Gastroesophageal sphincter (tissue), 4 donors: ENCODE measurements around the gene HDLBP. TPM values are rescaled to one million over a fixed set of nuclear protein-coding genes. Genes with fewer than 3 reads are reported as not detected.

ENCODE experiments used
- ATAC-seq: fragments of 150-250 bp; one replicate; pipeline ENCODE4 v1.9.1; 2016; ENCODE audit warnings: mild to moderate bottlenecking, moderate library complexity
- H3K27ac ChIP-seq, 4 donors: fragments of 200-600 bp; sonication (generic) in 3 of 4; 1 replicate in 3 of 4; 2 replicates in 1 of 4; pipeline ENCODE4 v1.5.1; 2016 to 2019
- H3K27me3 ChIP-seq: fragments of 200-600 bp; sonication (generic); one replicate; pipeline ENCODE4 v1.5.1; 2019
- H3K36me3 ChIP-seq, 2 donors: fragments of 200-600 bp; sonication (generic); one replicate each; pipeline ENCODE4 v1.5.1; 2019; ENCODE audit warnings: control low read depth in 1 of 2
- H3K4me1 ChIP-seq, 3 donors: fragments of 200-600 bp; sonication (generic); 1 replicate in 2 of 3; 2 replicates in 1 of 3; pipeline ENCODE4 v1.5.1; 2016 to 2019; ENCODE audit warnings: control low read depth in 2 of 3
- H3K4me3 ChIP-seq, 2 donors: fragments of 200-600 bp; sonication (generic); one replicate each; pipeline ENCODE4 v1.5.1; 2019; ENCODE audit warnings: mild to moderate bottlenecking in 1 of 2, moderate library complexity in 1 of 2
- H3K9me3 ChIP-seq, 3 donors: fragments of 200-600 bp; sonication (generic); one replicate each; pipeline ENCODE4 v1.5.1; 2017 to 2019; ENCODE audit warnings: control low read depth in 2 of 3
- EP300 ChIP-seq: sonication (generic); formaldehyde crosslinking; IDR thresholded peaks from one replicate; pipeline ENCODE4 v1.6.1; 2017; ENCODE audit warnings: antibody characterized with exemption, mild to moderate bottlenecking
- POLR2A ChIP-seq, 2 donors: fragments of 450-650 bp; IDR thresholded peaks; one replicate each; pipeline ENCODE4 v1.6.1; 2017; ENCODE audit warnings: antibody characterized with exemption in 2 of 2, mild to moderate bottlenecking in 2 of 2, moderate library complexity in 1 of 2
- POLR2AphosphoS5 ChIP-seq: sonication (generic); formaldehyde crosslinking; IDR thresholded peaks from one replicate; pipeline ENCODE4 v1.6.1; 2017; ENCODE audit warnings: antibody characterized with exemption
- WGBS, 2 donors: methylation state at CpG; one replicate each; pipeline ENCODE4 v1.1.5; 2018; ENCODE audit warnings: low coverage in 1 of 2; 5-methylcytosine and 5-hydroxymethylcytosine counted together
- total RNA-seq, 4 donors: library from RNA; depleted of rRNA; stranded (reverse); fragments of >200 nt; gene quantifications; one replicate each; pipeline ENCODE4 v1.1.0, GENCODE V29; 2016
- TF ChIP-seq, protein P1 (sequence below), 4 experiments: fragments of 200-600 bp in 2 of 4; fragments of 450-650 bp in 2 of 4; sonication (generic) in 1 of 4; IDR thresholded peaks; one replicate each; pipeline ENCODE4 v1.5.1; 2017 to 2019; ENCODE audit warnings: antibody characterized with exemption in 4 of 4, mild to moderate bottlenecking in 2 of 4, moderate library complexity in 2 of 4

HDLBP gene
- total RNA-seq, 4 donors from 2014 or later, result 279 to 367 (median 295) TPM

- Histone ChIP-seq H3K36me3 (no peaks in the 10 kb centered on the region), H3K4me3 (no peak overlapping the region), H3K27ac (no peak overlapping the region), H3K27me3 (no peaks in the 10 kb centered on the region), H3K4me1 (no peaks in the 10 kb centered on the region), H3K9me3 (no peaks in the 10 kb centered on the region)
- ATAC-seq, result no peak
- WGBS, 2 donors, result 83 to 86% methylated on average over 4 to 6 of the region's 9 CpGs
- TF ChIP-seq, protein P1, sequence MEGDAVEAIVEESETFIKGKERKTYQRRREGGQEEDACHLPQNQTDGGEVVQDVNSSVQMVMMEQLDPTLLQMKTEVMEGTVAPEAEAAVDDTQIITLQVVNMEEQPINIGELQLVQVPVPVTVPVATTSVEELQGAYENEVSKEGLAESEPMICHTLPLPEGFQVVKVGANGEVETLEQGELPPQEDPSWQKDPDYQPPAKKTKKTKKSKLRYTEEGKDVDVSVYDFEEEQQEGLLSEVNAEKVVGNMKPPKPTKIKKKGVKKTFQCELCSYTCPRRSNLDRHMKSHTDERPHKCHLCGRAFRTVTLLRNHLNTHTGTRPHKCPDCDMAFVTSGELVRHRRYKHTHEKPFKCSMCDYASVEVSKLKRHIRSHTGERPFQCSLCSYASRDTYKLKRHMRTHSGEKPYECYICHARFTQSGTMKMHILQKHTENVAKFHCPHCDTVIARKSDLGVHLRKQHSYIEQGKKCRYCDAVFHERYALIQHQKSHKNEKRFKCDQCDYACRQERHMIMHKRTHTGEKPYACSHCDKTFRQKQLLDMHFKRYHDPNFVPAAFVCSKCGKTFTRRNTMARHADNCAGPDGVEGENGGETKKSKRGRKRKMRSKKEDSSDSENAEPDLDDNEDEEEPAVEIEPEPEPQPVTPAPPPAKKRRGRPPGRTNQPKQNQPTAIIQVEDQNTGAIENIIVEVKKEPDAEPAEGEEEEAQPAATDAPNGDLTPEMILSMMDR (IDR thresholded peaks at IDR 0.05), result no peak
- TF ChIP-seq EP300 (no peak), POLR2AphosphoS5 (no peak), POLR2A (IDR thresholded peaks at IDR 0.05) (no peak)
These were observed 120.7 kb downstream of the HDLBP start for GRCh38 chr2:241194811-241195210.

GRCh38 chr2:241193271-241193670 lies 122.2 kb downstream of the HDLBP start:
- Histone ChIP-seq H3K4me1 (no peaks in the 10 kb centered on the region), H3K27me3 (peaks cover 6% of the 10 kb centered on the region), H3K4me3 (no peak overlapping the region), H3K36me3 (no peaks in the 10 kb centered on the region), H3K9me3 (no peaks in the 10 kb centered on the region), H3K27ac (no peak overlapping the region)
- TF ChIP-seq POLR2AphosphoS5 (no peak), POLR2A (IDR thresholded peaks at IDR 0.05) (no peak)
- WGBS, 2 donors, result 65 to 68% methylated on average over 7 to 8 of the region's 8 CpGs
- no peak for ATAC-seq

GRCh38 chr2:241191081-241191480 lies 124.4 kb downstream of the HDLBP start:
- no peaks in the 10 kb centered on the region for H3K4me1 ChIP-seq
- no peak overlapping the region for H3K4me3 ChIP-seq
- no peaks in the 10 kb centered on the region for H3K36me3 ChIP-seq
- WGBS, 2 donors, result 83% methylated on average over 1 of the region's 14 CpGs; no CpG with 5 or more reads in 1 of the 2 donors
- TF ChIP-seq EP300 (no peak), POLR2AphosphoS5 (no peak), POLR2A (IDR thresholded peaks at IDR 0.05) (no peak)
- TF ChIP-seq, protein P1 (IDR thresholded peaks at IDR 0.05), result no peak
- no peak overlapping the region for H3K27ac ChIP-seq
- peaks cover 15% of the 10 kb centered on the region for H3K27me3 ChIP-seq
- H3K9me3 ChIP-seq, result no peaks in the 10 kb centered on the region
- ATAC-seq, result no peak

DNA sequence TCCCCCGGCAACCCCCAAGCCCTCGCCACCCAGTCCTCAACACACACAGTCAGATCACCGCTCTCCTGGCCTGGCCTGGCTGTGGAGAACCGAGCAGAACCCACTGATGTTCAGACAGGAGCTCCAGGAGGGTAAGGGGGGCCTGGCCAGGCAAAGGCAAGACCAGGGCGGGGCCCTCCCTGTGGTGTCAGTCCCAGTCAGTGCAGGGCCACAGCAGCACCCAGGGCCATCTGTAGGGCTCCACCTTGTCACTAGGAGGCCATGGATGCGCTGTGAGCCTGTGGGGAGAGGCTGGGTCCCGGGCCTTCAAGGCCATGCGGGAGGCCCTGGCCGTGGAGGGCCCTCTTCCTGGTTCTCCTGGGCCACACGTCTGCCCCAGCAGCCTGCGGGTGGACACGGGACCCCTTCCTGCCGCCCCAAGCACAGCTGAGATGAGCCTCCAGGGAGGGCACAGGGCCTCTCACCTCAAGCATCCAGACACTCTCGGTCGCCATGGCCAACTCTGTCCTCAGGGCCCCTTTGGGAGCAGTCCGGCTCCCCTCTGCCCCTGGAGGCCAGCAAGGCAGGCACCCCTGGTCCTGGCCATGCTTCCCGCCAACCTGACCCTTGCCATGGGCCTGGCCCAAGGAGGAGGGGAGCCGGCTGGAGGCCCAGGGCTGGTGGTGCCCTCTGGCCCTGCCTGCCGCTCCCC lies 125.0 kb downstream of the HDLBP start:
- no peak for ATAC-seq
- Histone ChIP-seq H3K27me3 (peaks cover 15% of the 10 kb centered on the region), H3K9me3 (no peaks in the 10 kb centered on the region), H3K36me3 (no peaks in the 10 kb centered on the region), H3K27ac (no peak overlapping the region), H3K4me3 (no peak overlapping the region), H3K4me1 (no peaks in the 10 kb centered on the region)
- 60% methylated on average over 1 of the region's 19 CpGs; no CpG with 5 or more reads in 1 of the 2 donors for WGBS, 2 donors
- no peak for TF ChIP-seq POLR2A (IDR thresholded peaks at IDR 0.05)

GRCh38 chr2:241189856-241190201 lies 125.6 kb downstream of the HDLBP start:
- no peak overlapping the region for H3K27ac ChIP-seq
- H3K4me3 ChIP-seq, result no peak overlapping the region
- peaks cover 15% of the 10 kb centered on the region for H3K27me3 ChIP-seq
- 90% methylated on average over 4 of the region's 15 CpGs; no CpG with 5 or more reads in 1 of the 2 donors for WGBS, 2 donors
- ATAC-seq, result no peak
- H3K4me1 ChIP-seq, result no peaks in the 10 kb centered on the region
- H3K9me3 ChIP-seq, result no peaks in the 10 kb centered on the region
- no peak for TF ChIP-seq POLR2AphosphoS5
- TF ChIP-seq EP300, result no peak
- TF ChIP-seq POLR2A (IDR thresholded peaks at IDR 0.05), result no peak
- TF ChIP-seq, protein P1 (IDR thresholded peaks at IDR 0.05), result no peak
- H3K36me3 ChIP-seq, result no peaks in the 10 kb centered on the region

GRCh38 chr2:241189093-241189855 lies 126.2 kb downstream of the HDLBP start:
- Histone ChIP-seq H3K9me3 (no peaks in the 10 kb centered on the region), H3K27me3 (peaks cover 15% of the 10 kb centered on the region), H3K4me3 (no peak overlapping the region), H3K4me1 (no peaks in the 10 kb centered on the region), H3K27ac (no peak overlapping the region), H3K36me3 (no peaks in the 10 kb centered on the region)
- TF ChIP-seq POLR2A (IDR thresholded peaks at IDR 0.05), result no peak
- TF ChIP-seq EP300, result no peak
- TF ChIP-seq, protein P1 (IDR thresholded peaks at IDR 0.05), result no peak
- TF ChIP-seq POLR2AphosphoS5, result no peak
- no peak for ATAC-seq
- no CpG with 5 or more reads among the region's 32 CpGs for WGBS, 2 donors
